Measurements from ENCODE around the gene MLPH.

The MLPH gene

GRCh38 chr2:237491515-237492118 lies 4.6 kb downstream of the MLPH start:
- DNase-seq (ENCODE audit: low read depth): no peak

DNA sequence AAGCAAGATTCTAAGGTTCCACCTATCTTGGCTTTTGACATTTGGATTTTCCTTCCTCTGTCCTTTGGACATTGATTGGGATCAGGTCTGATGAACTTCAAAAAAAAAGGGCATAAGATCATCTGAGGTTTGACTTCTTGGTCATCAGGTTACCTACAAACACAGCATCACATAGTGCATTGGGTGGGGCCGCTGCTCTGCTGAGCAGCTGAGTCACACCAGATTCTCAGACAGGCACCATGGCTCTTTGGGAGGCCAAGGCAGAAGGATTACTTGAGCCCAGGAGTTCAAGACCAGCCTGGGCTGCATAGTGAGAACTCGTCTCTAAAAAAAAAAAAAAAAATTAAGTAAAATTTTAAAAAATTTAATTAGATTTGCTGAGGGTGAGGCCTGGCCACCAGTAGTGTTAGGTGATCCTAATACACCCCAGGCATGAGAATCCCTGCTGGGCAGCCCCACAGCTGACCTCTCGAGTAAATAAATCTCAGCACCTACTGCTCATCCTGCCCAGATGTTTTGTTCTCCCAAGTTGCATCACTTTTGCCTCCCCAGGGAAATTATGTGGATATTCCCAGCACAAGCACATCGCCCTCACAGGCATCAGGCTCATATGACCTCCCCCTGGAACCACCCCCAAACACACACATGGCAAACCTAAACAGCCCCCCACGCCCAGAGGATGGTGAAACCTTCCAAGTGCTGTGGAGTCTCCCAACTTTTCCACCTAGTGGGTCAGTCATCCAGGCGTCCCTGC lies 5.3 kb downstream of the MLPH start:
- H3K4me3 ChIP-seq (ENCODE audit: low read length): no peak overlapping the region
- TF ChIP-seq, protein P1, sequence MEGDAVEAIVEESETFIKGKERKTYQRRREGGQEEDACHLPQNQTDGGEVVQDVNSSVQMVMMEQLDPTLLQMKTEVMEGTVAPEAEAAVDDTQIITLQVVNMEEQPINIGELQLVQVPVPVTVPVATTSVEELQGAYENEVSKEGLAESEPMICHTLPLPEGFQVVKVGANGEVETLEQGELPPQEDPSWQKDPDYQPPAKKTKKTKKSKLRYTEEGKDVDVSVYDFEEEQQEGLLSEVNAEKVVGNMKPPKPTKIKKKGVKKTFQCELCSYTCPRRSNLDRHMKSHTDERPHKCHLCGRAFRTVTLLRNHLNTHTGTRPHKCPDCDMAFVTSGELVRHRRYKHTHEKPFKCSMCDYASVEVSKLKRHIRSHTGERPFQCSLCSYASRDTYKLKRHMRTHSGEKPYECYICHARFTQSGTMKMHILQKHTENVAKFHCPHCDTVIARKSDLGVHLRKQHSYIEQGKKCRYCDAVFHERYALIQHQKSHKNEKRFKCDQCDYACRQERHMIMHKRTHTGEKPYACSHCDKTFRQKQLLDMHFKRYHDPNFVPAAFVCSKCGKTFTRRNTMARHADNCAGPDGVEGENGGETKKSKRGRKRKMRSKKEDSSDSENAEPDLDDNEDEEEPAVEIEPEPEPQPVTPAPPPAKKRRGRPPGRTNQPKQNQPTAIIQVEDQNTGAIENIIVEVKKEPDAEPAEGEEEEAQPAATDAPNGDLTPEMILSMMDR (conservative IDR thresholded peaks at IDR 0.05; ENCODE audit: low read length): no peak
- DNase-seq (ENCODE audit: low read depth): no peak

More at GRCh38 chr2:237491515-237492118, 4.6 kb downstream of the MLPH start:
- TF ChIP-seq, protein P1 (conservative IDR thresholded peaks at IDR 0.05; ENCODE audit: low read length): no peak
- no peak overlapping the region for H3K4me3 ChIP-seq (ENCODE audit: low read length)

DNA sequence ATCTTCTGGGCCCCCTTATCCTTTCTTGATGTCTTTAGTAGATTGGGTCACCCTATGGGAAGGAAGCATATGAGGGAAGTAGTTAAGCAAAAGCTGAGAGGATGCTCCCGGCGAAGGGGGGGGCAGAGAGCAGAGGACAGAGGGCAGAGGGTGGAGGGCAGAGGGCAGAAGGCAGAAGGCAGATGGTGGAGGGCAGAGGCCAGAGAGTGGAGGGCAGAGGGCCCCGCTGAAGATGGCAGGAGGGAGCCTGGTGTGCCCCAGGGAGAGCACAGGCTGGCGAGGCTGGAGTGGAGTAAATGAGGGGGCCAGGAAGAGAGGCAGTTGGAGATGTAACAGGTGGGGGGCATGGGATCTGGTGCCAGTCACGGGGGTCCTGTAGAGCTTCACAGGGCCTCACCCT lies 7.0 kb downstream of the MLPH start:
- TF ChIP-seq, protein P1 (conservative IDR thresholded peaks at IDR 0.05; ENCODE audit: low read length): no peak
- no peak for DNase-seq (ENCODE audit: low read depth)
- no peak overlapping the region for H3K4me3 ChIP-seq (ENCODE audit: low read length)

DNA sequence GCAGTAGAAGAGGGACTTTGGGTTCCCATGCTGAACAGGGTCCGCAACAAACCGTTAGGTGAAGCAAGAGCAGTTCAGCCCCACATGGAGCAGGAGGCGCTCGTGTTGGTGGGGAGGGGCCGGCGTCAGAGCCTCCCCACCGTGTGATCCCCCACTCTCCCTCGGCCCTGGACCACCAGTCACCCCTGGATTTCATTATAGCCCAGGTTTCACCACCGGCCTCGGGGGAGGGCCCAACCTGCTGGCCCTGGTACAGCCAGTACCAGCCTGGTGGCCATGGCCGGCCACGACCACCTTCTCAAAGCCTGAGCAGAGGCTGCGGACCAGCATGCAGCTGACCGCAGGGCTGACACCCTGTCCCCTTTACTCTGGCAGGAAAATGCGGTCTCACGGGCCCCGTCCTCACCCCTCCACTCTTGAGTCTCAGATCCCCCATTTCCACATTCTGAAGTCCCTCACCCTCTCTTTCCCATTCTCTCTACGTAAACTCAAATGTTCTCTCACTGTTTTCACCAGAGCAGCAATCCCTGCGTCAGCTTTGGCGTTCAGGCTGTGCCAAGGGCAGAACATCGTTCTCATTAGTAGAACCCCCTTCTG lies 8.6 kb downstream of the MLPH start:
- DNase-seq (ENCODE audit: low read depth): no peak
- no peak overlapping the region for H3K4me3 ChIP-seq (ENCODE audit: low read length)
- TF ChIP-seq, protein P1 (conservative IDR thresholded peaks at IDR 0.05; ENCODE audit: low read length): no peak

DNA sequence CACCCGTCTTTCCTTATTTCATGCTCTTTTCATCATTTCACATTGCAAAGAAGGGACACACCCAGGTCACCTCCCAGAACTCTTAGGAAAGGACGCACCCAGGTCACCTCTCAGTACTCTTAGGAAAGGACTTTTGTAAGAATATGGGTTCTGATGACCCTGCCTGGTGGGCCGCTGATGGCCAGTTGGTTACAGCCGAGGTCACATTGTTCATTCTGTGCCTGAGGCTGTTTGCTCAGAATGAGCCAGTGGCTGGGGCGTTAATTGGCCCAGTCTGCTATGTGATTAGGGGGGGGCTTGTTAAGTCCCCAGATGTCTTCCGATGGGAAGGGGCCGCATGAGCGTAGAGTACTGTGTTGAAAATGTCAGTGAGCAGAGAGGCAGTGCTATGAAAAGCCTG lies 9.4 kb downstream of the MLPH start:
- H3K4me3 ChIP-seq (ENCODE audit: low read length): no peak overlapping the region
- TF ChIP-seq, protein P1 (conservative IDR thresholded peaks at IDR 0.05; ENCODE audit: low read length): no peak

GRCh38 chr2:237497009-237497837 lies 10.2 kb downstream of the MLPH start:
- TF ChIP-seq, protein P1 (conservative IDR thresholded peaks at IDR 0.05; ENCODE audit: low read length): no peak
- peak; percentile 80 for DNase-seq (ENCODE audit: low read depth)
- H3K4me3 ChIP-seq (ENCODE audit: low read length): peak overlapping the region; percentile 29

More for the DNA sequence above, 9.4 kb downstream of the MLPH start:
- no peak for DNase-seq (ENCODE audit: low read depth)
